Measurements from ENCODE around the gene DCPS. TPM values are rescaled to one million over a fixed set of nuclear protein-coding genes. Genes with fewer than 3 reads are reported as not detected.
A peak's percentile ranks its signal among the peaks of the same experiment; 100 is the strongest.

Gene DCPS
- total and polyA plus RNA-seq, 2 of the 4 experiments (the other 2 are of a cell fraction), result 19.7 to 34.8 TPM

GRCh38 chr11:126284829-126285228, 19.0 kb upstream of the DCPS start:
- Histone ChIP-seq H4K91ac (ENCODE audit: insufficient read depth, low read depth, low read length) (no peak overlapping the region), H4K20me1 (ENCODE audit: insufficient read depth, low read length) (no peaks in the 10 kb centered on the region), H3K23ac (ENCODE audit: low read depth, low read length) (no peak overlapping the region), H2BK15ac (ENCODE audit: low read depth, low read length) (no peak overlapping the region), H2AK9ac (replicated peaks; ENCODE audit: low read depth, low read length, poor library complexity) (no peak overlapping the region), H3K4me1 (ENCODE audit: control insufficient read depth, insufficient read depth, low read length) (peaks cover 3% of the 10 kb centered on the region; the same call in 1 of the 2 replicates), H3K27ac (ENCODE audit: insufficient read depth, low read length) (no peak overlapping the region), H4K5ac (ENCODE audit: low read depth, low read length) (no peak overlapping the region), H3K27me3 (ENCODE audit: control insufficient read depth, insufficient read depth, low read length) (no peaks in the 10 kb centered on the region), H4K8ac (ENCODE audit: low read depth in 2 of 2, low read length in 2 of 2) (no peak overlapping the region), H3K9me3 (ENCODE audit: control insufficient read depth, insufficient read depth, low read length) (no peaks in the 10 kb centered on the region), H3K36me3 (ENCODE audit: control insufficient read depth, insufficient read depth, low read length) (peaks cover 3% of the 10 kb centered on the region), H3K56ac (ENCODE audit: extremely low read depth, insufficient read depth, low read length) (no peak overlapping the region), H2AFZ (replicated peaks; ENCODE audit: low read length, poor library complexity) (no peak overlapping the region), H3K14ac (replicated peaks; ENCODE audit: low read depth, low read length) (no peak overlapping the region), H3K79me1 (ENCODE audit: low read depth in 1 of 2, low read length in 2 of 2) (peaks cover 4 to 30% of the 10 kb centered on the region in 2 experiments), H3K4me3 (ENCODE audit: insufficient read depth, low read depth, low read length) (no peak overlapping the region), H2BK120ac (ENCODE audit: low read depth, low read length) (no peak overlapping the region), H3K9ac (ENCODE audit: low read depth, low read length) (no peak overlapping the region), H2BK20ac (ENCODE audit: low read depth, low read length) (no peak overlapping the region), H2AK5ac (ENCODE audit: low read depth, low read length) (no peak overlapping the region), H3K9me1 (ENCODE audit: insufficient read depth, low read length) (peaks cover 5% of the 10 kb centered on the region; the same call in 1 of the 2 replicates), H2BK5ac (ENCODE audit: low read depth, low read length, poor library complexity, severe bottlenecking) (no peak overlapping the region), H3K18ac (ENCODE audit: low read depth, low read length) (no peak overlapping the region), H3K4ac (ENCODE audit: low read depth, low read length) (no peak overlapping the region), H3K4me2 (ENCODE audit: low read depth, low read length) (peak overlapping the region; percentile 27; the same call in 1 of the 2 replicates)
- no TSS peak for BruUV-seq (replicated peaks)
- ATAC-seq (ENCODE audit: low read depth) (peak; percentile 35), DNase-seq (peak; percentile 96)
- POLR2A ChIA-PET (ENCODE audit: unreplicated experiment), result no interaction called here
- dilution Hi-C loops (cut with HindIII; ENCODE audit: low sequenced_read_pairs, unreplicated experiment), result no loop called here
- intact Hi-C loops (cut with micrococcal nuclease), result no loop called here
- no CpG with 5 or more reads among the region's 6 CpGs for WGBS, 2 experiments (ENCODE audit: extremely low coverage in 2 of 2, insufficient read length in 1 of 2)
- in situ Hi-C loops (cut with MboI; ENCODE audit: low sequenced_read_pairs), result no loop called here
- TF ChIP-seq SMC3 (IDR thresholded peaks at IDR 0.05; ENCODE audit: low read depth, low read length), result no peak
- TF ChIP-seq FOS (IDR thresholded peaks at IDR 0.05; ENCODE audit: low read depth, low read length), result peak; percentile 22; the same call in 1 of the 2 replicates
- TF ChIP-seq MAFK (IDR thresholded peaks at IDR 0.05; ENCODE audit: low read depth, low read length), result peak; percentile 19
- CTCF ChIA-PET, result no interaction called here

Measured in IMR-90 (cell line).